Heart left ventricle (tissue), 13 donors: ENCODE data around the gene CIB4.

Experiments used
- POLR2A ChIP-seq, 2 donors: fragments of 450-650 bp; IDR thresholded peaks; one replicate each; pipeline ENCODE4 v1.6.1; 2017; ENCODE audit warnings: antibody characterized with exemption in 2 of 2, mild to moderate bottlenecking in 2 of 2, moderate library complexity in 2 of 2
- TF ChIP-seq, protein P1 (sequence below), 12 donors: fragments of 200-600 bp; sonication (generic) in 4 of 12; IDR thresholded peaks; one replicate each; pipeline versions ENCODE4 v1.5.0 to v1.8.0; 2018 to 2022; ENCODE audit warnings: antibody characterized with exemption in 12 of 12, mild to moderate bottlenecking in 5 of 12
- donor health status: ischemic (EF 13 %, LVEDD 7.1; RV severe dilation, severe dysfunction).
- donor health status: DM: no; HTN: yes; CAD: no.
- donor health status: DM: no; HTN: no; CAD: no.
- donor health status: ischemic (EF 25% LVEDD 6.9; RV normal size, moderate dysfunction).
- donor health status: ischemic (EF 25% LVEDD 5.7; RV mildly dilated, moderate dysfunction).
- donor health status: ischemic (EF 35%, LVEDD 5.7; RV mildly dilated, moderate dysfunction).
- donor health status: nonischemic (EF 11% LVEDD 7.7; RV severe dilation, severe dysfunction).
- donor health status: DM: yes; HTN: yes; CAD: no.
- donor health status: PGD.
- donor health status: ischemic (EF 29% LVEDD 5.4; RV normal size, mild dysfunction).
- donor health status: nonischemic (EF 23%, LVEDD 6.1; RV moderate dilation, normal function).

GRCh38 chr2:26598996-26599373 is 42.2 kb downstream of the CIB4 start:
- TF ChIP-seq, protein P1, sequence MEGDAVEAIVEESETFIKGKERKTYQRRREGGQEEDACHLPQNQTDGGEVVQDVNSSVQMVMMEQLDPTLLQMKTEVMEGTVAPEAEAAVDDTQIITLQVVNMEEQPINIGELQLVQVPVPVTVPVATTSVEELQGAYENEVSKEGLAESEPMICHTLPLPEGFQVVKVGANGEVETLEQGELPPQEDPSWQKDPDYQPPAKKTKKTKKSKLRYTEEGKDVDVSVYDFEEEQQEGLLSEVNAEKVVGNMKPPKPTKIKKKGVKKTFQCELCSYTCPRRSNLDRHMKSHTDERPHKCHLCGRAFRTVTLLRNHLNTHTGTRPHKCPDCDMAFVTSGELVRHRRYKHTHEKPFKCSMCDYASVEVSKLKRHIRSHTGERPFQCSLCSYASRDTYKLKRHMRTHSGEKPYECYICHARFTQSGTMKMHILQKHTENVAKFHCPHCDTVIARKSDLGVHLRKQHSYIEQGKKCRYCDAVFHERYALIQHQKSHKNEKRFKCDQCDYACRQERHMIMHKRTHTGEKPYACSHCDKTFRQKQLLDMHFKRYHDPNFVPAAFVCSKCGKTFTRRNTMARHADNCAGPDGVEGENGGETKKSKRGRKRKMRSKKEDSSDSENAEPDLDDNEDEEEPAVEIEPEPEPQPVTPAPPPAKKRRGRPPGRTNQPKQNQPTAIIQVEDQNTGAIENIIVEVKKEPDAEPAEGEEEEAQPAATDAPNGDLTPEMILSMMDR (IDR thresholded peaks at IDR 0.05): no peak
- no peak for TF ChIP-seq POLR2A (IDR thresholded peaks at IDR 0.05)
